ENCODE data around the gene SETD9. TPM values are rescaled to one million over a fixed set of nuclear protein-coding genes. Genes with fewer than 3 reads are reported as not detected.

SETD9 gene
- total RNA-seq, 4 donors from 2014 or later = 11.2 to 20.3 (median 14.3) TPM

GRCh38 chr5:56950626-56951125, 41.3 kb downstream of the SETD9 start:
- DNase-seq = peak; percentile 71 to 75
- Histone ChIP-seq H3K4me1 (peaks cover 11 to 12% of the 10 kb centered on the region in 2 donors), H3K9me3 (no peaks in the 10 kb centered on the region), H3K27me3 (no peaks in the 10 kb centered on the region), H3K27ac (peak overlapping the region; percentile 65 to 89 (median 87)), H3K4me3 (replicated peaks in 1 of 3) (peak overlapping the region; percentile 69 to 81 (median 70)), H3K36me3 (no peaks in the 10 kb centered on the region)
- 0 to 1% methylated on average over 24 to 32 of the region's 33 CpGs for WGBS, 2 donors
- no peak for TF ChIP-seq CTCF (IDR thresholded peaks at IDR 0.05)
- peak in 1 of 2 donors; percentile 45 for TF ChIP-seq POLR2A (IDR thresholded peaks at IDR 0.05)
- intact Hi-C loops (cut with DNase I) = loop anchor here (5.0 kb wide), 1 partner anchor 33 kb away; no protein-coding TSS in a partner anchor

- intact Hi-C loops (cut with DNase I) = loop anchor here (5.0 kb wide), 1 partner anchor 34 kb away; no protein-coding TSS in a partner anchor
- Histone ChIP-seq H3K27me3 (no peaks in the 10 kb centered on the region), H3K36me3 (no peaks in the 10 kb centered on the region), H3K4me1 (peaks cover 11 to 12% of the 10 kb centered on the region in 2 donors), H3K9me3 (no peaks in the 10 kb centered on the region), H3K27ac (peak overlapping the region; percentile 65 to 89 (median 87)), H3K4me3 (replicated peaks in 1 of 3) (peak overlapping the region; percentile 69 to 81 (median 70))
- TF ChIP-seq POLR2A (IDR thresholded peaks at IDR 0.05) (no peak), CTCF (IDR thresholded peaks at IDR 0.05) (no peak)
- peak; percentile 31 to 44 for DNase-seq
- 1% methylated on average over 15 to 20 of the region's 85 CpGs for WGBS, 2 donors
These were observed 41.9 kb downstream of the SETD9 start for GRCh38 chr5:56951126-56951945.

- Histone ChIP-seq H3K27ac (peak within 1 kb of the TSS; percentile 65 to 89 (median 87)), H3K36me3 (no peaks in the 10 kb centered on the region), H3K9me3 (no peaks in the 10 kb centered on the region), H3K4me1 (peaks cover 11 to 12% of the 10 kb centered on the region in 2 donors), H3K4me3 (replicated peaks in 1 of 3) (peak within 1 kb of the TSS; percentile 69 to 81 (median 70)), H3K27me3 (no peaks in the 10 kb centered on the region)
- TF ChIP-seq POLR2A (IDR thresholded peaks at IDR 0.05) = peak in 1 of 2 donors; percentile 62
- no peak for TF ChIP-seq CTCF (IDR thresholded peaks at IDR 0.05)
- peak; percentile 73 to 81 for DNase-seq
- intact Hi-C loops (cut with DNase I) = loop anchor here (5.0 kb wide), 1 partner anchor 35 kb away; no protein-coding TSS in a partner anchor
- 0% methylated on average over 19 to 24 of the region's 89 CpGs for WGBS, 2 donors
These were observed 42.7 kb downstream of the SETD9 start, which contains the start of gene MIER3 for GRCh38 chr5:56951946-56952691. TSS of gene MIER3 (minus strand) at chr5:56952123. CDS start at chr5:56952102, 21 bp downstream.

- H3K27ac ChIP-seq = no peak overlapping the region
- peaks cover 11 to 12% of the 10 kb centered on the region in 2 donors for H3K4me1 ChIP-seq
- no peak for DNase-seq
- WGBS, 2 donors = 95 to 98% methylated on average over 1 of the region's 1 CpG
- TF ChIP-seq CTCF (IDR thresholded peaks at IDR 0.05) (no peak), POLR2A (IDR thresholded peaks at IDR 0.05) (no peak)
- H3K9me3 ChIP-seq = no peaks in the 10 kb centered on the region
- H3K4me3 ChIP-seq (replicated peaks in 1 of 3) = no peak overlapping the region
- no peaks in the 10 kb centered on the region for H3K27me3 ChIP-seq
- intact Hi-C loops (cut with DNase I) = loop anchor here (5.0 kb wide), 1 partner anchor 37 kb away; no protein-coding TSS in a partner anchor
- H3K36me3 ChIP-seq = no peaks in the 10 kb centered on the region
These were observed 44.9 kb downstream of the SETD9 start for GRCh38 chr5:56954262-56954661.
